H1 (cell line): ENCODE data around the gene TLE1. TPM values are rescaled to one million over a fixed set of nuclear protein-coding genes. Genes with fewer than 3 reads are reported as not detected.

ENCODE experiments used
- CTCF ChIA-PET: fragments of 300-600 bp; sonication (Branson Sonifier 250); formaldehyde crosslinking; loops from one replicate; lab custom pipeline; 2021; ENCODE audit not compliant: partially characterized antibody; lab: Charles Lee
- POLR2A ChIA-PET: fragments of 300-600 bp; sonication (Branson Sonifier 250); formaldehyde crosslinking; loops from one replicate; lab custom pipeline; 2021; ENCODE audit warnings: inconsistent platforms; ENCODE audit not compliant: partially characterized antibody; lab: Charles Lee
- DNase-seq, 2 experiments: peaks; one replicate each; pipeline versions ENCODE4 v3.0.0 to v3.0.0-alpha.2; 2010 to 2022; ENCODE audit warnings: low spot score in 2 of 2, low read depth in 1 of 2, mixed read lengths in 1 of 2
- FAIRE-seq: peaks from 2 replicates; lab custom pipeline; 2011; peaks lifted over from hg19 to GRCh38; lab: Jason Lieb, UNC
- H2AFZ ChIP-seq: 2 replicates; pipeline ENCODE4 v1.8.1; 2012; ENCODE audit warnings: low read length, inconsistent platforms
- H2AK5ac ChIP-seq: 2 replicates; pipeline ENCODE4 v1.6.1; 2013; ENCODE audit warnings: low read depth, low read length
- H2BK120ac ChIP-seq: replicated peaks from 2 replicates; pipeline ENCODE3; 2013; ENCODE audit warnings: low read depth, low read length, inconsistent platforms
- H2BK12ac ChIP-seq: 2 replicates; pipeline ENCODE4 v1.6.1; 2013; ENCODE audit warnings: low read depth, low read length
- H2BK15ac ChIP-seq: 2 replicates; pipeline ENCODE4 v1.6.1; 2013; ENCODE audit warnings: low read length
- H2BK20ac ChIP-seq: 2 replicates; pipeline ENCODE4 v1.6.1; 2013; ENCODE audit warnings: low read length
- H2BK5ac ChIP-seq: 2 replicates; pipeline ENCODE4 v1.6.1; 2013; ENCODE audit warnings: low read depth, low read length
- H3K14ac ChIP-seq: 2 replicates; pipeline ENCODE4 v1.6.1; 2013; ENCODE audit warnings: inconsistent platforms; ENCODE audit not compliant: insufficient read length
- H3K18ac ChIP-seq: 2 replicates; pipeline ENCODE4 v1.6.1; 2013; ENCODE audit warnings: low read length; ENCODE audit errors: extremely low read depth
- H3K23ac ChIP-seq: 2 replicates; pipeline ENCODE4 v1.6.1; 2013; ENCODE audit warnings: inconsistent platforms; ENCODE audit not compliant: insufficient read length
- H3K23me2 ChIP-seq: 2 replicates; pipeline ENCODE4 v1.6.1; 2013; ENCODE audit warnings: low read depth, low read length
- H3K27ac ChIP-seq: 2 replicates; pipeline ENCODE4 v1.6.1; 2011; ENCODE audit warnings: low read depth, low read length, inconsistent platforms
- H3K27me3 ChIP-seq, 4 experiments: replicated peaks in 1 of 4; 1 replicate in 1 of 4; 2 replicates in 3 of 4; pipeline versions ENCODE4 v1.6.1 to v1.8.1; 2011 to 2013; ENCODE audit warnings: low read length in 3 of 4, mild to moderate bottlenecking in 3 of 4, inconsistent platforms in 2 of 4, mixed read lengths in 2 of 4, moderate library complexity in 1 of 4; ENCODE audit not compliant: control insufficient read depth in 3 of 4, insufficient read depth in 3 of 4; ENCODE audit errors: extremely low read depth in 1 of 4
- H3K36me3 ChIP-seq, 4 experiments: 2 replicates each; pipeline versions ENCODE4 v1.6.1 to v1.8.1; 2011 to 2013; ENCODE audit warnings: mild to moderate bottlenecking in 4 of 4, low read length in 3 of 4, moderate library complexity in 2 of 4, control low read depth in 1 of 4, inconsistent platforms in 1 of 4; ENCODE audit not compliant: insufficient read depth in 4 of 4, control insufficient read depth in 2 of 4
- H3K4ac ChIP-seq: replicated peaks from 2 replicates; pipeline ENCODE3; 2013; ENCODE audit warnings: low read length, low read depth, mixed read lengths, inconsistent platforms; ENCODE audit not compliant: insufficient read length
- H3K4me1 ChIP-seq, 4 experiments: replicated peaks in 1 of 4; 1 replicate in 1 of 4; 2 replicates in 3 of 4; pipeline versions ENCODE4 v1.6.1 to v1.8.1; 2011 to 2013; ENCODE audit warnings: low read length in 3 of 4, inconsistent platforms in 2 of 4, mixed read lengths in 1 of 4; ENCODE audit not compliant: insufficient read depth in 4 of 4, control insufficient read depth in 3 of 4
- H3K4me2 ChIP-seq, 2 experiments: 2 replicates each; pipeline versions ENCODE4 v1.6.1 to v1.8.1; 2011 to 2013; ENCODE audit warnings: low read depth in 2 of 2, low read length in 2 of 2, control low read depth in 1 of 2, inconsistent platforms in 1 of 2, mild to moderate bottlenecking in 1 of 2; ENCODE audit not compliant: insufficient read depth in 1 of 2
- H3K4me3 ChIP-seq, 4 experiments: fragments of 200-600, 300-600 bp in 1 of 4; sonication (generic), shearing (Covaris generic), sonication (Bioruptor Twin) in 1 of 4; 2 replicates each; pipeline versions ENCODE4 v1.5.1 to v1.8.1; 2011 to 2016; ENCODE audit warnings: low read length in 4 of 4, low read depth in 3 of 4, control low read depth in 2 of 4, inconsistent platforms in 2 of 4, mild to moderate bottlenecking in 2 of 4, mixed read lengths in 1 of 4, moderate library complexity in 1 of 4; ENCODE audit not compliant: insufficient read depth in 2 of 4; ENCODE audit errors: extremely low read depth in 1 of 4
- H3K56ac ChIP-seq: replicated peaks from 2 replicates; pipeline ENCODE3; 2013; ENCODE audit warnings: low read depth, mild to moderate bottlenecking, mixed read lengths, low read length, inconsistent platforms; ENCODE audit not compliant: insufficient read length
- H3K79me1 ChIP-seq: 2 replicates; pipeline ENCODE4 v1.6.1; 2013; ENCODE audit warnings: low read depth, low read length, control low read depth
- H3K79me2 ChIP-seq, 2 experiments: 2 replicates each; pipeline versions ENCODE4 v1.6.1 to v1.8.1; 2012 to 2013; ENCODE audit warnings: low read length in 2 of 2, mild to moderate bottlenecking in 2 of 2, inconsistent platforms in 1 of 2; ENCODE audit not compliant: insufficient read depth in 2 of 2, control insufficient read depth in 1 of 2
- H3K9ac ChIP-seq, 4 experiments: replicated peaks in 1 of 4; 1 replicate in 1 of 4; 2 replicates in 3 of 4; pipeline versions ENCODE4 v1.6.1 to v1.8.1; 2011 to 2013; ENCODE audit warnings: low read depth in 3 of 4, low read length in 3 of 4, control low read depth in 2 of 4, mild to moderate bottlenecking in 2 of 4, moderate library complexity in 2 of 4, inconsistent platforms in 1 of 4; ENCODE audit errors: extremely low read depth in 1 of 4
- H3K9me3 ChIP-seq, 2 experiments: 2 replicates each; pipeline versions ENCODE4 v1.6.1 to v1.8.1; 2012 to 2013; ENCODE audit warnings: mild to moderate bottlenecking in 2 of 2, moderate library complexity in 2 of 2, control low read depth in 1 of 2, inconsistent platforms in 1 of 2, low read depth in 1 of 2, low read length in 1 of 2, mixed read lengths in 1 of 2; ENCODE audit not compliant: insufficient read depth in 2 of 2
- H4K20me1 ChIP-seq, 2 experiments: replicated peaks in 1 of 2; 2 replicates each; pipeline versions ENCODE3 to v1.8.1; 2011 to 2013; ENCODE audit warnings: inconsistent platforms in 2 of 2, low read length in 2 of 2, mild to moderate bottlenecking in 1 of 2; ENCODE audit not compliant: insufficient read depth in 2 of 2, control insufficient read depth in 1 of 2
- H4K5ac ChIP-seq: 2 replicates; pipeline ENCODE4 v1.6.1; 2013; ENCODE audit warnings: low read length, low read depth, mixed read lengths, inconsistent platforms; ENCODE audit not compliant: insufficient read length
- H4K8ac ChIP-seq: 2 replicates; pipeline ENCODE4 v1.8.0; 2013; ENCODE audit warnings: mild to moderate bottlenecking, moderate library complexity, low read length, inconsistent platforms; ENCODE audit not compliant: insufficient read depth; ENCODE audit errors: extremely low read depth
- H4K91ac ChIP-seq: replicated peaks from 2 replicates; pipeline ENCODE3; 2013; ENCODE audit warnings: low read length, mixed read lengths, inconsistent platforms; ENCODE audit not compliant: insufficient read length
- CBX8 ChIP-seq: fragments of 300-800, 300-1000 bp; sonication (generic); IDR thresholded peaks from 2 replicates; pipeline ENCODE4 v1.7.1; 2016; ENCODE audit warnings: low read depth, low read length, borderline replicate concordance
- CEBPB ChIP-seq: IDR thresholded peaks from 2 replicates; pipeline ENCODE4 v1.6.1; 2012; ENCODE audit warnings: low read depth, low read length
- CHD2 ChIP-seq: IDR thresholded peaks from 2 replicates; pipeline ENCODE4 v1.6.1; 2012; ENCODE audit warnings: low read length, improper control_type of control experiment
- GTF2F1 ChIP-seq: IDR thresholded peaks from 2 replicates; pipeline ENCODE4 v1.6.1; 2012; ENCODE audit warnings: low read depth, low read length, improper control_type of control experiment, borderline replicate concordance
- HDAC6 ChIP-seq: IDR thresholded peaks from one replicate; pipeline ENCODE4 v1.7.1; 2012; ENCODE audit warnings: low read depth, mild to moderate bottlenecking, inconsistent platforms, low read length, moderate library complexity
- JUN ChIP-seq: IDR thresholded peaks from 2 replicates; pipeline ENCODE4 v1.6.1; 2011; ENCODE audit warnings: low read depth, mild to moderate bottlenecking, improper control_type of control experiment, low read length
- POLR2A ChIP-seq, 2 experiments: IDR thresholded peaks; 1 replicate in 1 of 2; 2 replicates in 1 of 2; pipeline ENCODE4 v1.6.1; 2011; ENCODE audit warnings: low read depth in 2 of 2, low read length in 2 of 2, mild to moderate bottlenecking in 2 of 2; ENCODE audit errors: control extremely low read depth in 1 of 2
- SIRT6 ChIP-seq: IDR thresholded peaks from one replicate; pipeline ENCODE4 v1.7.1; 2012; ENCODE audit warnings: low read length, inconsistent platforms
- SP4 ChIP-seq: IDR thresholded peaks from 2 replicates; pipeline ENCODE4 v1.6.1; 2012; ENCODE audit warnings: low read length, inconsistent platforms
- TAF7 ChIP-seq: optimal IDR thresholded peaks from 2 replicates; pipeline ENCODE3; 2011; ENCODE audit warnings: low read depth, mild to moderate bottlenecking, inconsistent platforms, low read length, moderate library complexity, borderline replicate concordance
- ZNF274 ChIP-seq: IDR thresholded peaks from 2 replicates; pipeline ENCODE4 v1.7.0; 2012; ENCODE audit warnings: low read length, borderline replicate concordance; ENCODE audit errors: extremely low read depth
- WGBS, 2 experiments: shearing (Covaris generic) in 1 of 2; methylation state at CpG; one replicate each; pipeline versions ENCODE4 v1.1.6 to v1.1.7; 2013 to 2015; ENCODE audit warnings: low lambda C conversion rate in 2 of 2, mixed read lengths in 2 of 2, inconsistent platforms in 1 of 2, low coverage in 1 of 2, missing lambda C conversion rate in 1 of 2; ENCODE audit not compliant: insufficient replicate concordance in 2 of 2, insufficient coverage in 1 of 2, insufficient read length in 1 of 2; ENCODE audit errors: extremely low coverage in 1 of 2, missing lambda C conversion rate in 1 of 2; 5-methylcytosine and 5-hydroxymethylcytosine counted together
- polyA plus RNA-seq, 7 experiments: library from polyadenylated mRNA; depleted of rRNA in 3 of 7; stranded (reverse) in 5 of 7; unstranded in 2 of 7; fragments of >200 nt in 5 of 7; fragments of 200-250 nt in 2 of 7; gene quantifications; 1 replicate in 5 of 7; 2 replicates in 1 of 7; 4 replicates in 1 of 7; pipeline versions ENCODE4 v1.2.1 to v1.2.3, GENCODE V29; 2011 to 2013; ENCODE audit warnings: missing spikeins in 2 of 7, mixed read lengths in 2 of 7
- total RNA-seq: library from RNA; stranded (reverse); fragmentation: NEBNext Ultra II Directional; extraction: Animal tissue kit (Norgen Biotek cat#: 25700); gene quantifications from 2 replicates; pipeline ENCODE4 v1.2.1, GENCODE V29; 2021
- TF ChIP-seq, protein P1 (sequence below): IDR thresholded peaks from 2 replicates; pipeline ENCODE4 v1.6.1; 2011; ENCODE audit warnings: low read length, improper control_type of control experiment
- TF ChIP-seq, protein P2 (sequence below): IDR thresholded peaks from 2 replicates; pipeline ENCODE4 v1.6.1; 2012; ENCODE audit warnings: inconsistent platforms
- TF ChIP-seq, protein P3 (sequence below): IDR thresholded peaks from 2 replicates; pipeline ENCODE4 v1.6.1; 2011; ENCODE audit warnings: low read depth, mild to moderate bottlenecking, low read length; ENCODE audit not compliant: insufficient read depth

Gene TLE1
- total and polyA plus RNA-seq, 2 of the 8 experiments (the other 6 are each of a cell fraction or from before 2014, with no cell fraction given) = 81.8 to 91.6 TPM

DNA sequence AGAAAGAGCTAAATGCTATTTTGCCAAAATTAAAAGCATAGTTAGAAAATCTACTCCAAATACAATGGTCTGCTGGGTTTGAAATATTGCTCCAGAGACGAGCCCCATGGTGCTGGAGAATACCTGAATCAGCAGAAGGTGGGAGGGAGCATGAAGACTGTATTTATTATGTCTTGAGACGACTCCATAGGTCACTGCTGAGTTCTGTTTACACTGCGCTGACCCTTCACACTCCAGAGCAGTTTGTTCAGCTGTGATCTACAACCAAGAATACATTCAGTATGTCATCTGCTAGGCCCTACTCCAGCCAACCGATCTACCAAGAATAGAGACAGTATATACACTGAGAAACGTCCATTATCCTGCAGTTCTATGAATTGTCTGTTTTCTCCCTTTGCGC is 150.5 kb downstream of the TLE1 start:
- H3K9ac ChIP-seq = no peak overlapping the region; a peak in 1 of 7 replicates
- no peak overlapping the region for H2BK12ac ChIP-seq
- H3K79me1 ChIP-seq = no peaks in the 10 kb centered on the region
- H2AFZ ChIP-seq = no peak overlapping the region
- POLR2A ChIA-PET = interaction anchor here (1.6 kb wide), 1 partner anchor 8 kb away, joined by 3 read pairs; no protein-coding TSS in a partner anchor
- no peak overlapping the region for H3K27ac ChIP-seq
- no peak overlapping the region for H3K4ac ChIP-seq
- no peak overlapping the region for H2BK15ac ChIP-seq
- H3K79me2 ChIP-seq = no peaks in the 10 kb centered on the region
- H4K5ac ChIP-seq = no peak overlapping the region
- H3K18ac ChIP-seq = no peak overlapping the region
- H3K4me2 ChIP-seq = no peak overlapping the region
- no peak overlapping the region for H2BK20ac ChIP-seq
- no peaks in the 10 kb centered on the region for H3K36me3 ChIP-seq
- H4K20me1 ChIP-seq = no peaks in the 10 kb centered on the region
- H2AK5ac ChIP-seq = no peak overlapping the region
- peaks cover 0 to 2% (median 0%) of the 10 kb centered on the region in 4 experiments; a peak in 1 of 7 replicates for H3K4me1 ChIP-seq
- no peak overlapping the region for H3K23ac ChIP-seq
- H3K14ac ChIP-seq = no peak overlapping the region
- no peaks in the 10 kb centered on the region for H3K9me3 ChIP-seq
- no peak overlapping the region for H3K56ac ChIP-seq
- FAIRE-seq (no peak), DNase-seq (no peak)
- H2BK5ac ChIP-seq = no peak overlapping the region
- H3K23me2 ChIP-seq = no peaks in the 10 kb centered on the region
- H4K91ac ChIP-seq = no peak overlapping the region
- WGBS, 2 experiments = 93% methylated on average over 6 of the region's 6 CpGs; no CpG with 5 or more reads in 1 of the 2 experiments
- CTCF ChIA-PET = interaction anchor here (0.6 kb wide), 2 partner anchors 63 to 1663 kb away, joined by 3 read pairs; no protein-coding TSS in a partner anchor
- H3K4me3 ChIP-seq = no peak overlapping the region
- H4K8ac ChIP-seq = no peak overlapping the region
- no peak overlapping the region for H2BK120ac ChIP-seq
- H3K27me3 ChIP-seq = no peaks in the 10 kb centered on the region
- no peak for TF ChIP-seq CBX8
- TF ChIP-seq TAF7 = no peak
- no peak for TF ChIP-seq ZNF274
- TF ChIP-seq GTF2F1 = no peak
- TF ChIP-seq, protein P1, sequence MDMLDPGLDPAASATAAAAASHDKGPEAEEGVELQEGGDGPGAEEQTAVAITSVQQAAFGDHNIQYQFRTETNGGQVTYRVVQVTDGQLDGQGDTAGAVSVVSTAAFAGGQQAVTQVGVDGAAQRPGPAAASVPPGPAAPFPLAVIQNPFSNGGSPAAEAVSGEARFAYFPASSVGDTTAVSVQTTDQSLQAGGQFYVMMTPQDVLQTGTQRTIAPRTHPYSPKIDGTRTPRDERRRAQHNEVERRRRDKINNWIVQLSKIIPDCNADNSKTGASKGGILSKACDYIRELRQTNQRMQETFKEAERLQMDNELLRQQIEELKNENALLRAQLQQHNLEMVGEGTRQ = no peak
- TF ChIP-seq POLR2A (IDR thresholded peaks at IDR 0.05; ENCODE audit: control extremely low read depth in 1 of 2, low read depth in 2 of 2, low read length in 2 of 2) = no peak
- TF ChIP-seq, protein P2, sequence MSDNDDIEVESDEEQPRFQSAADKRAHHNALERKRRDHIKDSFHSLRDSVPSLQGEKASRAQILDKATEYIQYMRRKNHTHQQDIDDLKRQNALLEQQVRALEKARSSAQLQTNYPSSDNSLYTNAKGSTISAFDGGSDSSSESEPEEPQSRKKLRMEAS = no peak
- TF ChIP-seq, protein P3, sequence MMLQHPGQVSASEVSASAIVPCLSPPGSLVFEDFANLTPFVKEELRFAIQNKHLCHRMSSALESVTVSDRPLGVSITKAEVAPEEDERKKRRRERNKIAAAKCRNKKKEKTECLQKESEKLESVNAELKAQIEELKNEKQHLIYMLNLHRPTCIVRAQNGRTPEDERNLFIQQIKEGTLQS = no peak
- no peak for TF ChIP-seq CEBPB
- TF ChIP-seq HDAC6 = no peak
- TF ChIP-seq CHD2 = no peak
- TF ChIP-seq SP4 = no peak
- no peak for TF ChIP-seq JUN
- no peak for TF ChIP-seq SIRT6
